Spinal cord (tissue), 10 donors: ENCODE results near the gene MUS81. TPM values are rescaled to one million over a fixed set of nuclear protein-coding genes. Genes with fewer than 3 reads are reported as not detected.
"Not testable (repeated sequence)": the region's sequence is repeated elsewhere in the genome, so short reads cannot be mapped to it uniquely, and the experiment has no call there.

Source experiments
- DNase-seq, 6 donors: peaks; one replicate each; pipeline versions ENCODE4 v3.0.0 to v3.0.0-alpha.2; 2013 to 2015; ENCODE audit warnings: low spot score in 6 of 6, low read depth in 4 of 6
- H3K27ac ChIP-seq: one replicate; pipeline ENCODE4 v1.5.1; 2013; ENCODE audit warnings: low read depth, low read length, control low read depth
- H3K27me3 ChIP-seq: one replicate; pipeline ENCODE4 v1.6.1; 2013; ENCODE audit warnings: low read length; ENCODE audit not compliant: control insufficient read depth, insufficient read depth
- H3K36me3 ChIP-seq: one replicate; pipeline ENCODE4 v1.6.1; 2013; ENCODE audit warnings: low read length; ENCODE audit not compliant: control insufficient read depth, insufficient read depth
- H3K4me1 ChIP-seq: one replicate; pipeline ENCODE4 v1.6.1; 2013; ENCODE audit warnings: low read length; ENCODE audit not compliant: control insufficient read depth, insufficient read depth
- H3K4me3 ChIP-seq: one replicate; pipeline ENCODE4 v1.5.1; 2013; ENCODE audit warnings: low read depth, low read length, control low read depth
- H3K9me3 ChIP-seq: one replicate; pipeline ENCODE4 v1.6.1; 2013; ENCODE audit warnings: low read length; ENCODE audit not compliant: control insufficient read depth, insufficient read depth
- WGBS: methylation state at CpG from one replicate; pipeline ENCODE4 v1.1.5; 2013; ENCODE audit warnings: missing lambda C conversion rate; ENCODE audit not compliant: insufficient coverage; 5-methylcytosine and 5-hydroxymethylcytosine counted together
- polyA plus RNA-seq, 2 donors: library from polyadenylated mRNA; unstranded; fragments of 120-200 nt; gene quantifications; one replicate each; pipeline ENCODE4 v1.2.1, GENCODE V29; 2013; ENCODE audit not compliant: insufficient read length in 2 of 2
- total RNA-seq, 2 donors: library from RNA; depleted of rRNA in 1 of 2; stranded (reverse); fragments of 120-200 nt in 1 of 2; fragments of >200 nt in 1 of 2; gene quantifications; one replicate each; pipeline versions ENCODE4 v1.2.3 to v1.2.4, GENCODE V29; 2013 to 2014
- donor health status: healthy.

MUS81 gene
- total and polyA plus RNA-seq, 4 donors, result 24.9 to 62.0 (median 53.6) TPM

DNA sequence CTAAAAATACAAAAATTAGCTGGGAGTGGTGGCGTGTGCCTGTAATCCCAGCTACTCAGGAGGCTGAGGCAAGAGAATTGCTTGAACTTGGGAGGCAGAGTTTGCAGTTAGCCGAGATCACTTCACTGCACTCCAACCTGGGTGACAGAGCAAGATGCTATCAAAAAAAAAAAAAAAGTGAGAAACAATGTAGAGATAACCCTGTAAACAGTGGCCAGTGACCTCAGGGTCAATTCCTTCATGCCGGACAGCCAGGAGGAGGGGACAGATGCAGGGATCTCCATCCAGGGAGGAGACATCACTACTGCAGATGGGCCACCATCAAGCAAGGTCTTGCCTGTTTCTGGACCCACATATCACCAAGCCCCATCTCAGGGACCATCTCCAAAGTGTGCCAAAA lies 12.5 kb upstream of the MUS81 start:
- no peak for DNase-seq
- Histone ChIP-seq H3K4me1 (no peaks in the 10 kb centered on the region), H3K9me3 (no peaks in the 10 kb centered on the region), H3K36me3 (peaks cover 31% of the 10 kb centered on the region), H3K27ac (no peak overlapping the region), H3K27me3 (no peaks in the 10 kb centered on the region), H3K4me3 (no peak overlapping the region)
- 94% methylated on average over 2 of the region's 3 CpGs for WGBS

DNA sequence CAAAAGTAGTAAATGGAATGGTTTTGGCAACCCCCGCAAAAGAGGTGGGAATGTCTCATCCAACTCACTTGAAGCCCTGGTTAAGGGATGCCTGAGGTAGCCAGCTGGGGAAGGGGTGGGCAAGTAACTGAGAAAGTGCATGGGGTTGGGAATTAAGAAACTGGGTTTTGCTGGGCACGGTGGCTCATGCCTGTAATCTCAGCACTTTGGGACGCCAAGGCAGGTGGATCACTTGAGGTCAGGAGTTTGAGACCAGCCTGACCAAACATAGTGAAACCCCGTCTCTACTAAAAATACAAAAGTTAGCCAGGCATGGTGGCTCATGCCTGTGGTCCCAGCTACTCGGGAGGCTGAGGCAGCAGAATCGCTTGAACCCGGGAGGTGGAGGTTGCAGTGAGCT lies 11.5 kb upstream of the MUS81 start:
- DNase-seq, result peak in 1 of 6 donors; percentile 3
- 87% methylated on average over 6 of the region's 7 CpGs for WGBS
- H3K36me3 ChIP-seq, result peaks cover 41% of the 10 kb centered on the region
- H3K27ac ChIP-seq, H3K4me3 ChIP-seq, H3K4me1 ChIP-seq, H3K9me3 ChIP-seq, H3K27me3 ChIP-seq: not testable (repeated sequence)

DNA sequence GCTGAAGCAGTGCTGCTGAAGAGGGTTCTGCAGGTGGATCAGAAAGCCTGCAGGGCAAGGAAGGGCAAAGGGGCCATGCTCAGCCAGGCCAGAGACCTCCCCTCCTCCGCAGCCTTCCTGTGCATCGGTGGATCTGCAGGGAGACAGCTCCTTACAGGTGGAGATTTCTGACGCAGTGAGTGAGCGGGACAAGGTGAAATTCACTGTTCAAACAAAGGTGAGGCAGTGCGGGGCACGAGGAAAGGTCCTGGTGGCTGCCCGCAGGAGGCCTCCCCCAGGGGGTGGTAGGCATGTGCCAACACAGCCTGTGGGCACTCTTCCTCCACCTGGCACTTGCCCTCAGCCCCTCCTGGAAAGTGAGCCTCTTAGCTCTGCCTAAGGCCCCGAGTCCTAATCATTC lies 10.9 kb upstream of the MUS81 start:
- Histone ChIP-seq H3K4me1 (no peaks in the 10 kb centered on the region), H3K27ac (no peak overlapping the region), H3K9me3 (no peaks in the 10 kb centered on the region), H3K27me3 (no peaks in the 10 kb centered on the region), H3K36me3 (peaks cover 47% of the 10 kb centered on the region), H3K4me3 (no peak overlapping the region)
- 84% methylated on average over 7 of the region's 8 CpGs for WGBS
- DNase-seq, result no peak

DNA sequence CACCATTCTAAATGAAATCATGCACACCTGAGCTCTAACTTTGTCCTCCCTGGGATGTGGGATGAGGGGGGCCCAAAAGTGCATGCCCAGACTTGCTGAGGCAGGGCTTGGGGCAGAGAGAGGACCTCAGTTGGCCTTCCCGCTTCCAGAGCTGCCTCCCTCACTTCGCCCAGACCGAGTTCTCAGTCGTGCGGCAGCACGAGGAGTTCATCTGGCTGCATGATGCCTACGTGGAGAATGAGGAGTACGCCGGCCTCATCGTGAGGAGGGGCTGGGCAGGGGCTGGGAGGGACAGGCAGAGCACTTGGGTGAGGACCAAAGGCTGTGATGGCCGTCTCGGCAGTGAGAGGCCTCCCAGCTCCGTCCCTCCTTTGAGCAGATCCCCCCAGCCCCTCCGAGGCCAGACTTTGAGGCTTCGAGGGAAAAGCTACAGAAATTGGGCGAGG lies 10.4 kb upstream of the MUS81 start:
- no peak overlapping the region for H3K27ac ChIP-seq
- H3K27me3 ChIP-seq, result no peaks in the 10 kb centered on the region
- DNase-seq, result peak in 1 of 6 donors; percentile 1
- H3K4me3 ChIP-seq, result no peak overlapping the region
- peaks cover 52% of the 10 kb centered on the region for H3K36me3 ChIP-seq
- WGBS, result 47% methylated on average over 14 of the region's 16 CpGs
- H3K4me1 ChIP-seq, result no peaks in the 10 kb centered on the region
- no peaks in the 10 kb centered on the region for H3K9me3 ChIP-seq

DNA sequence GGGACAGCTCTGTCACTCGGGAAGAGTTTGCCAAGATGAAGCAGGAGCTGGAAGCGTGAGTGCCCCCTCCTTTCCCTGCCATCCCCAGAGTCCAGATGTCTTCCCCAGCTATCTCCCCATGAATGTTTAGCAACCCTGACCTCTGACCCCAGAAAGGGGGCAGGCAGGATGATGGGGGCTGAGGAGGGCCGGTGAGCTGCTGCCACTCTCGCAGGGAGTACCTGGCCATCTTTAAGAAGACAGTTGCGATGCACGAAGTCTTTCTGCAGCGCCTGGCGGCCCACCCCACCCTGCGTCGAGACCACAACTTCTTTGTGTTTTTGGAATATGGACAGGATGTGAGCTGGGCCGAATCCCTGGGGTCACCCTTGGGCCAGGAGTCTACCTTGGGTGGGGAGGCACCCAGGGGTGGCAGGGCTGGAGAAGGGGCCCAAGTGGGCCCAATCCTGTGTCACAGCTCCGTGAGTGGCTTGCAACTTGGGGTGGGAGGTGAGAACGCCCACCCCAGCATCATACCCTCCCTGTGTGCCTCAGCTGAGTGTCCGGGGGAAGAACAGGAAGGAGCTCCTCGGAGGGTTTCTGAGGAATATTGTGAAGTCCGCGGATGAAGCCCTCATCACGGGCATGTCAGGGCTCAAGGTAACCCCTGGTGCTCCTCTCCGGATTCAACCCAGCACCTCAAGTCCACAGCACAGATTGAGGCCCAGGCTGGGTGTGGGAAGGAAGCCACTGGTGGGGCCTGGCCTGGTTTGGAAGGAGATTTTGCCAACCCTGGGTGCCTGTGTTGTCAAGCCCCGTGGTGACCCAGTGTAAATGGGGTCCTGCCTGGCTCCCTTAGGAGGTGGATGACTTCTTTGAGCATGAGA lies 9.8 kb upstream of the MUS81 start:
- WGBS, result 85% methylated on average over 16 of the region's 20 CpGs
- Histone ChIP-seq H3K9me3 (no peaks in the 10 kb centered on the region), H3K36me3 (peaks cover 58% of the 10 kb centered on the region), H3K4me1 (peaks cover 3% of the 10 kb centered on the region), H3K4me3 (no peak overlapping the region), H3K27ac (no peak overlapping the region), H3K27me3 (no peaks in the 10 kb centered on the region)
- peak in 1 of 6 donors; percentile 6 for DNase-seq

DNA sequence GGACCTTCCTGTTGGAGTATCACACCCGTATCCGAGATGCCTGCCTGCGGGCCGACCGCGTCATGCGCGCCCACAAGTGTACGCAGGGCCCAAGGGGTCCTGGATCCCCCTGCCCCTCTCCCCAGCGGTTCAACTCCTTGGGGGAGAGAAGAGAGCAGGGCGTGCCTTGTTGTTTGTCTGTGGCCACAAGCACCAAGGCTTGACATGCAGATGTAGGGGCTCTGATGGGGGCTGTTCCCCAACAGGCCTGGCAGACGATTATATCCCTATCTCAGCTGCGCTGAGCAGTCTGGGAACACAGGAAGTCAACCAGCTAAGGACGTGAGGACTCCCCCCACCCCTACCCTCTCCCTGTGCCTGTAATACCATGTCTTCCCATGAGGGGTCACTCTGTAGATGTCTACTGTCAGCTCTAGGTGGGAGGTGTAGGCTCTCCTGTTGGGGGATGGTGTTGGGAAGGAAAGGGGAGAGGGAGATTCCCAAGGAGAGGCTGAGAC lies 9.1 kb upstream of the MUS81 start:
- Histone ChIP-seq H3K36me3 (peaks cover 65% of the 10 kb centered on the region), H3K4me3 (no peak overlapping the region), H3K9me3 (no peaks in the 10 kb centered on the region), H3K4me1 (peaks cover 10% of the 10 kb centered on the region), H3K27ac (no peak overlapping the region), H3K27me3 (no peaks in the 10 kb centered on the region)
- WGBS, result 95% methylated on average over 8 of the region's 14 CpGs
- no peak for DNase-seq

DNA sequence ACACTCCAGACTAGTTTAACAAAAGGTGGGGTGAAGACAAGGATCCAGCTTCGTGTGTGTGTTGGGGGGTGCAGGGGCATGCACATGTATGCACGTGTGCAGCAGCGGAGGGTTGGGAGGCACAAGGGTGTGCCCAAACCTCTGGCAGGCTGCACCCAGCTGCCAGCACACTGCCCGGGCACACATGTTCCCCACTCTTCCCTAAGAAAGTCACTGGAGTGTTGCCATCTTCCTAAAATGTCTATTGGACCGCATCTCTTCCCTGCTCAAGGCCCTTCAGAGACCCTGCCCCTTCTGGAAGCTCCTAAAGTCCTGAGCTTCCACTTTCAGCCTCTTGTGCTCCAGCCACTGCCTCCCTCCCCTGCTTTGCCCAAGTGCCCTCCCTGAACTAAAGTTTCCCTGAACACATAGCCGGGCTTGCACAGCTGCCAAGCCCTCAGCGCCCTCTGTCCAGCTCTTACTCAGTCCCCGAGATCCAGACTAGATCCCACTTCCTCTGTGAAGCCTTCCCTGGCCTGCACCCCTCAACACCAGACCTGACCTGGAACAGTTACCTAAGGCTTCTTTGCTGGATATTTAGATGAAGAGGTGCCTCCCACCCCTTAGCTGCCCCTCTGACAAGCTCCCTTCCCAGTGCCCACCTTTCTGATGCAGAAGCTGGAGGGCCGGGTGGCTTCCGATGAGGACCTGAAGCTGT lies 8.3 kb upstream of the MUS81 start:
- Histone ChIP-seq H3K27me3 (no peaks in the 10 kb centered on the region), H3K4me1 (peaks cover 18% of the 10 kb centered on the region), H3K27ac (no peak overlapping the region), H3K4me3 (no peak overlapping the region), H3K36me3 (peaks cover 73% of the 10 kb centered on the region), H3K9me3 (no peaks in the 10 kb centered on the region)
- DNase-seq, result peak in 1 of 6 donors; percentile 1
- 92% methylated on average over 9 of the region's 10 CpGs for WGBS

DNA sequence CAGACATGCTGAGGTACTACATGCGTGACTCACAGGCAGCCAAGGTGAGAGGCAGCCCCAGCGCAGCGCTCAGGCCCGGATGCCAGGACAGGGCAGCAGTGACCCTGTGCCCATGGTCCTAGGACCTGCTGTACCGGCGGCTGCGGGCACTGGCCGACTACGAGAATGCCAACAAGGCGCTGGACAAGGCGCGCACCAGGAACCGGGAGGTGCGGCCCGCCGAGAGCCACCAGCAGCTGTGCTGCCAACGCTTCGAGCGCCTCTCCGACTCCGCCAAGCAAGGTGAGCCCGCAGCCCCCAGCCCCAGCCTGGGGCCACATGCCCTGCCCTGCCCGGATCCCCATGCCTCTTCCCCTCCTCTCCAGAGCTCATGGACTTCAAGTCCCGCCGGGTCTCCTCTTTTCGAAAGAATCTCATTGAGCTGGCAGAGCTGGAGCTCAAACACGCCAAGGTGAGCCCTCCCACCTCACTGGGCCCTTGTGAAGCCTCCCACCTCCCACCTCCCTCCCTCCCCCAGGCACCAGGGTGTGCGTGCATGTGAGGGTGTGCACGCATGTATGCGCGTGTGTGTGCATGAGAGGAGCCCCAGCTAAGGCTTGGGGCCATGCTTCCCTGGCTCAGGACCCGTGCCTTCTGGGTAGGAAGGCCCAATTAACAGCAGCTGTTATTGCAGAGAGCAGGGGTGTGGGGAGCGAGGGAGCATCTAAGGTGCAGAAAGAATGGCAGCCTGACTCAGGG lies 7.6 kb upstream of the MUS81 start:
- peaks cover 74% of the 10 kb centered on the region for H3K36me3 ChIP-seq
- WGBS, result 91% methylated on average over 32 of the region's 33 CpGs
- no peaks in the 10 kb centered on the region for H3K27me3 ChIP-seq
- H3K9me3 ChIP-seq, result no peaks in the 10 kb centered on the region
- no peak overlapping the region for H3K4me3 ChIP-seq
- peaks cover 18% of the 10 kb centered on the region for H3K4me1 ChIP-seq
- peak in 1 of 6 donors; percentile 4 for DNase-seq
- no peak overlapping the region for H3K27ac ChIP-seq

DNA sequence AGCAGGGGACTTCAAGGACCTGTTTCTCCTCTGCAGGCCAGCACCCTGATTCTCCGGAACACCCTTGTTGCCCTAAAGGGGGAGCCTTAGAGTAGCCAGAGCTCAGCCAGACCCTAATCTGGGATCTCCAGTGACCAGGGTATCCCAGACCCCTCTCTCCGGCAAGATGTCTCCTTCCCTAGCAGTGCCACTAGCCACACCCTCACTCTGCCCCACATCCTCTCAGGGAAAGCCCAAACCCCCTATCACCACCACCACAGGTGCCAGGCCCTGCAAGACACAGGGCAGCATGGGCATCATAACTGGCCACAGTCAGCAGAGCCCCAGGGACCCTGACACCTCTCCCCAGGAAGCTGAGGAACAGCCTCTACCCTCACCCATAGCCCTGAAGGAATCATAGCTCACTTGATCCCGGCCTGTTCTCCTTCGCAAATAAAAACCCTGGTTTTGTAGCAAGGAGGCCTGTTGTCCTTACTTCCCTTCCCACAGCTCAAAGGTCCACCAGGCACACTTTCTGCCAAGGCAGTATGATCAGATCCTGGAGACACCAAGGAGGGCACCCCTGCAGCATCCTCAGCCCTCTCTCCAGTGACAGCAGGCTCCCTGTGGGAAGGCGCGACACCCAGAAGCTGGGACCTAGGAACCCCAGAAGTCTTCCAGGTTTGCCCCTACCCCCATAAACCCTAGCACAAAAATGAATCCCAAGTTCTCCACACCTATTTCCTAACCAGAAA lies 6.8 kb upstream of the MUS81 start:
- no peaks in the 10 kb centered on the region for H3K9me3 ChIP-seq
- no peak overlapping the region for H3K4me3 ChIP-seq
- WGBS, result 84% methylated on average over 4 of the region's 6 CpGs
- H3K27me3 ChIP-seq, result no peaks in the 10 kb centered on the region
- H3K27ac ChIP-seq, result no peak overlapping the region
- no peak for DNase-seq
- peaks cover 74% of the 10 kb centered on the region for H3K36me3 ChIP-seq
- peaks cover 18% of the 10 kb centered on the region for H3K4me1 ChIP-seq
